ENCODE measurements around the gene MED31. TPM values are rescaled to one million over a fixed set of nuclear protein-coding genes. Genes with fewer than 3 reads are reported as not detected.

The MED31 gene
- polyA plus RNA-seq, 1 donor from 2014 or later, result 27.3 TPM

DNA sequence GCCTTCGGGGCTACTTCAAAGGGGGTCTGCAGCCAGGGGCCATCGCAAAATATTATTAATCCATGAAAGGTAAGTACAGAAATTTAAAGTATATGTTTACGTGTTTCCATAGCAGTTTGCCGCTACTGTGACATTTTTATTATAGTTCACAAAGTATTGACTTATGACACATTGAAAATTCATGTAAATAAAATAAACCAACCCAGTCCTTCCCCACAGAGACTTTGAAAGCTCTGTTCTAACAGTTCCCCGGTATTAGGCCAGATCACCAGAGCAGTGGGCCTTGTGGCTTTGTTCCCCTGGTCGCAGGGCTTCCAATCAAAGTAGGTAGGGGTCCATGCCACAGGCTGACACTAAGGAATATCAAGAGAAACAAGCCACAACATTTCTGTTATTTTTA is 24.8 kb downstream of the MED31 start:
- no peak overlapping the region for H2AFZ ChIP-seq (ENCODE audit: low read depth, low read length)
- peaks cover 4% of the 10 kb centered on the region for H3K79me2 ChIP-seq (replicated peaks; ENCODE audit: insufficient read depth, low read length)
- TF ChIP-seq MXI1 (conservative IDR thresholded peaks at IDR 0.05; ENCODE audit: poor library complexity, severe bottlenecking), result no peak
- TF ChIP-seq, protein P1, sequence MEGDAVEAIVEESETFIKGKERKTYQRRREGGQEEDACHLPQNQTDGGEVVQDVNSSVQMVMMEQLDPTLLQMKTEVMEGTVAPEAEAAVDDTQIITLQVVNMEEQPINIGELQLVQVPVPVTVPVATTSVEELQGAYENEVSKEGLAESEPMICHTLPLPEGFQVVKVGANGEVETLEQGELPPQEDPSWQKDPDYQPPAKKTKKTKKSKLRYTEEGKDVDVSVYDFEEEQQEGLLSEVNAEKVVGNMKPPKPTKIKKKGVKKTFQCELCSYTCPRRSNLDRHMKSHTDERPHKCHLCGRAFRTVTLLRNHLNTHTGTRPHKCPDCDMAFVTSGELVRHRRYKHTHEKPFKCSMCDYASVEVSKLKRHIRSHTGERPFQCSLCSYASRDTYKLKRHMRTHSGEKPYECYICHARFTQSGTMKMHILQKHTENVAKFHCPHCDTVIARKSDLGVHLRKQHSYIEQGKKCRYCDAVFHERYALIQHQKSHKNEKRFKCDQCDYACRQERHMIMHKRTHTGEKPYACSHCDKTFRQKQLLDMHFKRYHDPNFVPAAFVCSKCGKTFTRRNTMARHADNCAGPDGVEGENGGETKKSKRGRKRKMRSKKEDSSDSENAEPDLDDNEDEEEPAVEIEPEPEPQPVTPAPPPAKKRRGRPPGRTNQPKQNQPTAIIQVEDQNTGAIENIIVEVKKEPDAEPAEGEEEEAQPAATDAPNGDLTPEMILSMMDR (IDR thresholded peaks at IDR 0.05; ENCODE audit: poor library complexity, severe bottlenecking), result no peak
- TF ChIP-seq SMC3 (conservative IDR thresholded peaks at IDR 0.05; ENCODE audit: poor library complexity), result no peak
- no peak for TF ChIP-seq POLR2AphosphoS5 (IDR thresholded peaks at IDR 0.05)
- no peak for TF ChIP-seq EZH2 (IDR thresholded peaks at IDR 0.05; ENCODE audit: borderline replicate concordance, insufficient read depth, low read length, poor library complexity, severe bottlenecking)
- no peaks in the 10 kb centered on the region for H3K9me2 ChIP-seq (ENCODE audit: insufficient read depth, low read length)
- H3F3A ChIP-seq (ENCODE audit: insufficient read depth, low read length, poor library complexity, severe bottlenecking), result no peaks in the 10 kb centered on the region
- H3K27ac ChIP-seq (ENCODE audit: low read length), result no peak overlapping the region
- H3K4me3 ChIP-seq (ENCODE audit: low read length), result no peak overlapping the region
- H3K27me3 ChIP-seq (ENCODE audit: insufficient read depth, low read depth, low read length), result no peaks in the 10 kb centered on the region
- H3K9ac ChIP-seq (ENCODE audit: low read length), result no peak overlapping the region
- H3K9me3 ChIP-seq (ENCODE audit: low read length), result no peaks in the 10 kb centered on the region
- H3K36me3 ChIP-seq (ENCODE audit: insufficient read depth, low read length), result peaks cover 24% of the 10 kb centered on the region
- H3K4me2 ChIP-seq (ENCODE audit: low read length), result no peak overlapping the region
- H4K20me1 ChIP-seq (ENCODE audit: insufficient read depth), result peaks cover 4% of the 10 kb centered on the region

DNA sequence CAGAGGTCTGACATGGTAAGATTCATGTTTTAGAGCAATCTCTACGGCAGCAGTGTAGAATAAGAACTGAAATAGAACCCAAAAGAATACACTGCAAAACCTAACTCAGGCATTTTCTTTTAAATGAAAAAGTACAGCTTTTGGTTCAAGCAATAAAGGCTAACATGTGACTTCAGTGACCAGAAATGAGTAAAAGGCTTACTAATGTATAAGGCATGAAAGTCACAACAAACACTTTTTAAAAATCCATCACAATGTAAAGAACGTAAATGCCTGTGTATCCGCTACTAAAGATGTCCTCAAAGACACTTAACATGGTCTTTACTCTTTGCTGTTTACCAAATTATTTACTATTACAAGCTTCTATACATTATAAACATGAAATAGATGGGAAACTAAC is 27.5 kb downstream of the MED31 start:
- Histone ChIP-seq H3K27me3 (ENCODE audit: insufficient read depth, low read depth, low read length) (no peaks in the 10 kb centered on the region), H3K4me2 (ENCODE audit: low read length) (no peak overlapping the region), H3K27ac (ENCODE audit: low read length) (no peak overlapping the region), H3K79me2 (replicated peaks; ENCODE audit: insufficient read depth, low read length) (no peaks in the 10 kb centered on the region), H3K9me3 (ENCODE audit: low read length) (no peaks in the 10 kb centered on the region), H3K4me3 (ENCODE audit: low read length) (no peak overlapping the region), H3F3A (ENCODE audit: insufficient read depth, low read length, poor library complexity, severe bottlenecking) (no peaks in the 10 kb centered on the region), H3K9me2 (ENCODE audit: insufficient read depth, low read length) (no peaks in the 10 kb centered on the region), H4K20me1 (ENCODE audit: insufficient read depth) (no peaks in the 10 kb centered on the region), H3K9ac (ENCODE audit: low read length) (no peak overlapping the region), H2AFZ (ENCODE audit: low read depth, low read length) (no peak overlapping the region), H3K36me3 (ENCODE audit: insufficient read depth, low read length) (peaks cover 17% of the 10 kb centered on the region)
- TF ChIP-seq SMC3 (conservative IDR thresholded peaks at IDR 0.05; ENCODE audit: poor library complexity) (no peak), POLR2AphosphoS5 (IDR thresholded peaks at IDR 0.05) (no peak), RAD21 (conservative IDR thresholded peaks at IDR 0.05) (no peak), EP300 (conservative IDR thresholded peaks at IDR 0.05; ENCODE audit: poor library complexity, severe bottlenecking) (no peak), MXI1 (conservative IDR thresholded peaks at IDR 0.05; ENCODE audit: poor library complexity, severe bottlenecking) (no peak), TAF1 (IDR thresholded peaks at IDR 0.05; ENCODE audit: low read depth) (no peak), EZH2 (IDR thresholded peaks at IDR 0.05; ENCODE audit: borderline replicate concordance, insufficient read depth, low read length, poor library complexity, severe bottlenecking) (no peak)
- TF ChIP-seq, protein P1 (IDR thresholded peaks at IDR 0.05; ENCODE audit: poor library complexity, severe bottlenecking), result no peak
- TF ChIP-seq, protein P2, sequence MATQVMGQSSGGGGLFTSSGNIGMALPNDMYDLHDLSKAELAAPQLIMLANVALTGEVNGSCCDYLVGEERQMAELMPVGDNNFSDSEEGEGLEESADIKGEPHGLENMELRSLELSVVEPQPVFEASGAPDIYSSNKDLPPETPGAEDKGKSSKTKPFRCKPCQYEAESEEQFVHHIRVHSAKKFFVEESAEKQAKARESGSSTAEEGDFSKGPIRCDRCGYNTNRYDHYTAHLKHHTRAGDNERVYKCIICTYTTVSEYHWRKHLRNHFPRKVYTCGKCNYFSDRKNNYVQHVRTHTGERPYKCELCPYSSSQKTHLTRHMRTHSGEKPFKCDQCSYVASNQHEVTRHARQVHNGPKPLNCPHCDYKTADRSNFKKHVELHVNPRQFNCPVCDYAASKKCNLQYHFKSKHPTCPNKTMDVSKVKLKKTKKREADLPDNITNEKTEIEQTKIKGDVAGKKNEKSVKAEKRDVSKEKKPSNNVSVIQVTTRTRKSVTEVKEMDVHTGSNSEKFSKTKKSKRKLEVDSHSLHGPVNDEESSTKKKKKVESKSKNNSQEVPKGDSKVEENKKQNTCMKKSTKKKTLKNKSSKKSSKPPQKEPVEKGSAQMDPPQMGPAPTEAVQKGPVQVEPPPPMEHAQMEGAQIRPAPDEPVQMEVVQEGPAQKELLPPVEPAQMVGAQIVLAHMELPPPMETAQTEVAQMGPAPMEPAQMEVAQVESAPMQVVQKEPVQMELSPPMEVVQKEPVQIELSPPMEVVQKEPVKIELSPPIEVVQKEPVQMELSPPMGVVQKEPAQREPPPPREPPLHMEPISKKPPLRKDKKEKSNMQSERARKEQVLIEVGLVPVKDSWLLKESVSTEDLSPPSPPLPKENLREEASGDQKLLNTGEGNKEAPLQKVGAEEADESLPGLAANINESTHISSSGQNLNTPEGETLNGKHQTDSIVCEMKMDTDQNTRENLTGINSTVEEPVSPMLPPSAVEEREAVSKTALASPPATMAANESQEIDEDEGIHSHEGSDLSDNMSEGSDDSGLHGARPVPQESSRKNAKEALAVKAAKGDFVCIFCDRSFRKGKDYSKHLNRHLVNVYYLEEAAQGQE (IDR thresholded peaks at IDR 0.05; ENCODE audit: borderline replicate concordance), result no peak

All from neural cell (in vitro differentiated cells).